ENCODE data around the gene YIF1B.

YIF1B gene

GRCh38 chr19:38303517-38304351 lies 12.0 kb downstream of the YIF1B start, which contains the start of gene C19orf33:
TSS of gene C19orf33 (plus strand) at chr19:38304251. CDS start at chr19:38304262, 11 bp downstream.
- H3K27ac ChIP-seq, result peak within 1 kb of the TSS; percentile 14; the same call in 1 of the 2 replicates
- no peak for TF ChIP-seq CTCF (conservative IDR thresholded peaks at IDR 0.05)

- TF ChIP-seq CTCF (conservative IDR thresholded peaks at IDR 0.05), result no peak
- peak overlapping the region; percentile 91 for H3K27ac ChIP-seq
Observed at GRCh38 chr19:38298821-38299680, 16.7 kb downstream of the YIF1B start.

- TF ChIP-seq CTCF (conservative IDR thresholded peaks at IDR 0.05), result no peak
- peak overlapping the region; percentile 9; the same call in 1 of the 2 replicates for H3K27ac ChIP-seq
Observed at GRCh38 chr19:38294090-38294489, 21.7 kb downstream of the YIF1B start.

- no peak for TF ChIP-seq CTCF (conservative IDR thresholded peaks at IDR 0.05)
- H3K27ac ChIP-seq, result peak overlapping the region; percentile 98; the same call in 1 of the 2 replicates
Observed at GRCh38 chr19:38293281-38293680, 22.5 kb downstream of the YIF1B start.

- no peak for TF ChIP-seq CTCF (conservative IDR thresholded peaks at IDR 0.05)
- H3K27ac ChIP-seq, result peak overlapping the region; percentile 98
Observed at GRCh38 chr19:38291855-38292254, 23.9 kb downstream of the YIF1B start.

- H3K27ac ChIP-seq, result peak overlapping the region; percentile 98
Observed at GRCh38 chr19:38290631-38291147, 25.1 kb downstream of the YIF1B start.

More at GRCh38 chr19:38290631-38291147, 25.1 kb downstream of the YIF1B start:
- TF ChIP-seq CTCF (conservative IDR thresholded peaks at IDR 0.05), result no peak

Measured in VCaP (cell line).